Pancreas (tissue), 10 donors: Measurements from ENCODE around the gene CLEC2D. TPM values are rescaled to one million over a fixed set of nuclear protein-coding genes. Genes with fewer than 3 reads are reported as not detected.
A peak's percentile ranks its signal among the peaks of the same experiment; 100 is the strongest.

ENCODE experiments used
- ATAC-seq, 4 donors: fragments of 200-7000 bp; cut with Tn5 transposase; one replicate each; pipeline versions ENCODE4 v1.8.0 to v1.9.1; 2020; ENCODE audit warnings: mild to moderate bottlenecking in 4 of 4, moderate library complexity in 4 of 4
- DNase-seq, 6 donors: peaks; one replicate each; pipeline ENCODE4 v3.0.0-alpha.2; 2020
- FAIRE-seq: peaks from 2 replicates; lab custom pipeline; 2012; peaks lifted over from hg19 to GRCh38; lab: Jason Lieb, UNC
- H3K27ac ChIP-seq, 4 donors: fragments of 200-600 bp; sonication (generic); 1 replicate in 3 of 4; 2 replicates in 1 of 4; pipeline versions ENCODE4 v1.5.0 to v1.8.0; 2020
- H3K27me3 ChIP-seq, 4 donors: fragments of 200-600 bp; one replicate each; pipeline ENCODE4 v1.8.0; 2021
- H3K36me3 ChIP-seq, 3 donors: fragments of 200-600 bp; sonication (generic) in 1 of 3; one replicate each; pipeline versions ENCODE4 v1.5.0 to v1.8.0; 2020 to 2021
- H3K4me1 ChIP-seq, 3 donors: fragments of 200-600 bp; one replicate each; pipeline ENCODE4 v1.8.0; 2021
- H3K4me3 ChIP-seq, 4 donors: fragments of 200-600 bp; sonication (generic) in 2 of 4; one replicate each; pipeline versions ENCODE4 v1.5.0 to v1.8.0; 2020 to 2021
- H3K9me3 ChIP-seq, 4 donors: fragments of 200-600 bp; one replicate each; pipeline ENCODE4 v1.8.0; 2021
- CTCF ChIP-seq, 4 donors: fragments of 200-600 bp; sonication (generic) in 3 of 4; IDR thresholded peaks; one replicate each; pipeline versions ENCODE4 v1.5.0 to v1.8.0; 2021; ENCODE audit warnings: antibody characterized with exemption in 4 of 4
- WGBS, 2 donors: extraction: QIAGEN DNeasy Blood & Tissue Kit; methylation state at CpG; one replicate each; pipeline ENCODE4 v1.1.7; 2013; 5-methylcytosine and 5-hydroxymethylcytosine counted together
- intact Hi-C, 3 donors: fragments of 100-400 bp; cut with DNase I; formaldehyde crosslinking; loops; one replicate each; pipeline versions ENCODE4 v1.11.1 to v1.14.2; 2022
- polyA plus RNA-seq, 2 donors: library from polyadenylated mRNA; stranded (reverse); fragments of 200-250 nt; gene quantifications; one replicate each; pipeline ENCODE4 v1.2.3, GENCODE V29; 2013
- total RNA-seq, 6 donors: library from RNA; stranded (reverse); fragmentation: NEBNext Ultra II Directional in 4 of 6; extraction: Animal tissue kit (Norgen Biotek cat#: 25700) in 4 of 6; gene quantifications; one replicate each; pipeline versions ENCODE4 v1.2.1 to v1.2.4, GENCODE V29; 2021 to 2023
- donor health status: healthy with polysubstance abuse.
- donor health status: DM: no; HTN: no; CAD: no; lungs with moderate emphysema.
- donor health status: DM: no; HTN: no; CAD: no.
- donor health status: control.
- donor health status: control.
- donor health status: Bipolar disorder and iron deficiency.
- donor health status: DM: yes; HTN: yes; CAD: no.
- donor health status: DM: no; HTN: no; CAD: no.
- donor health status: DM: no; HTN: no; CAD: no.
- donor health status: DM: yes; HTN: yes; CAD: no.

CLEC2D gene
- total and polyA plus RNA-seq, 8 donors, result 1.1 to 5.7 (median 2.8) TPM

- intact Hi-C loops, result no loop called here
- H3K4me1 ChIP-seq, result no peaks in the 10 kb centered on the region
- FAIRE-seq (no peak), ATAC-seq (no peak), DNase-seq (no peak)
- H3K36me3 ChIP-seq, result peaks cover 0 to 4% (median 0%) of the 10 kb centered on the region in 3 donors
- TF ChIP-seq CTCF (IDR thresholded peaks at IDR 0.05), result no peak
- no peaks in the 10 kb centered on the region for H3K27me3 ChIP-seq
- no peaks in the 10 kb centered on the region for H3K9me3 ChIP-seq
- H3K4me3 ChIP-seq, result no peak overlapping the region
- no peak overlapping the region for H3K27ac ChIP-seq
Observed at GRCh38 chr12:9697619-9698018, 28.1 kb downstream of the CLEC2D start.

- H3K4me3 ChIP-seq, result no peak overlapping the region
- ATAC-seq (no peak), FAIRE-seq (no peak), DNase-seq (no peak)
- H3K27ac ChIP-seq, result no peak overlapping the region
- no peaks in the 10 kb centered on the region for H3K9me3 ChIP-seq
- H3K27me3 ChIP-seq, result no peaks in the 10 kb centered on the region
- no peak for TF ChIP-seq CTCF (IDR thresholded peaks at IDR 0.05)
- intact Hi-C loops, result no loop called here
- no peaks in the 10 kb centered on the region for H3K4me1 ChIP-seq
- peaks cover 0 to 4% (median 0%) of the 10 kb centered on the region in 3 donors for H3K36me3 ChIP-seq
- whole genome bisulfite sequencing, 2 donors, result 64 to 91% methylated on average over 2 of the region's 2 CpGs
Observed at GRCh38 chr12:9698681-9699080, 29.2 kb downstream of the CLEC2D start.

GRCh38 chr12:9699269-9699897 lies 29.9 kb downstream of the CLEC2D start:
- Histone ChIP-seq H3K36me3 (peaks cover 0 to 4% (median 0%) of the 10 kb centered on the region in 3 donors), H3K4me1 (no peaks in the 10 kb centered on the region), H3K9me3 (no peaks in the 10 kb centered on the region), H3K4me3 (no peak overlapping the region), H3K27me3 (no peaks in the 10 kb centered on the region), H3K27ac (peak overlapping the region in 1 of 4 donors; percentile 9)
- ATAC-seq (no peak), FAIRE-seq (no peak), DNase-seq (no peak)
- TF ChIP-seq CTCF (IDR thresholded peaks at IDR 0.05), result no peak
- intact Hi-C loops, result no loop called here
- 48 to 52% methylated on average over 1 of the region's 1 CpG for WGBS, 2 donors

- Histone ChIP-seq H3K4me1 (no peaks in the 10 kb centered on the region), H3K36me3 (no peaks in the 10 kb centered on the region), H3K9me3 (no peaks in the 10 kb centered on the region), H3K4me3 (no peak overlapping the region), H3K27ac (peak overlapping the region in 2 of 4 donors; percentile 9 to 19), H3K27me3 (no peaks in the 10 kb centered on the region)
- ATAC-seq (peak in 2 of 4 donors; percentile 27), FAIRE-seq (no peak), DNase-seq (no peak)
- intact Hi-C loops, result loop anchor here in 1 of 3 donors (10.0 kb wide), 1 partner anchor 365 kb away; no protein-coding TSS in a partner anchor
- TF ChIP-seq CTCF (IDR thresholded peaks at IDR 0.05), result no peak
- 62 to 65% methylated on average over 2 of the region's 2 CpGs for WGBS, 2 donors
Observed at GRCh38 chr12:9699898-9700605, 30.5 kb downstream of the CLEC2D start.

GRCh38 chr12:9700606-9700956 lies 31.1 kb downstream of the CLEC2D start:
- Histone ChIP-seq H3K9me3 (no peaks in the 10 kb centered on the region), H3K4me1 (no peaks in the 10 kb centered on the region), H3K27me3 (no peaks in the 10 kb centered on the region), H3K36me3 (no peaks in the 10 kb centered on the region), H3K4me3 (no peak overlapping the region), H3K27ac (peak overlapping the region in 1 of 4 donors; percentile 19)
- ATAC-seq (no peak), FAIRE-seq (no peak), DNase-seq (no peak)
- TF ChIP-seq CTCF (IDR thresholded peaks at IDR 0.05), result no peak
- 80 to 84% methylated on average over 2 of the region's 2 CpGs for WGBS, 2 donors
- intact Hi-C loops, result loop anchor here in 1 of 3 donors (10.0 kb wide), 1 partner anchor 366 kb away; no protein-coding TSS in a partner anchor
